Transverse colon (tissue), 4 donors: ENCODE data around the gene PEAK3. TPM values are rescaled to one million over a fixed set of nuclear protein-coding genes. Genes with fewer than 3 reads are reported as not detected.

Experiments
- DNase-seq: peaks from one replicate; pipeline ENCODE4 v3.0.0-alpha.2; 2019
- H3K27ac ChIP-seq, 4 donors: fragments of 200-600 bp; sonication (generic); 2 replicates each; pipeline ENCODE4 v1.5.1; 2016 to 2018; ENCODE audit warnings: inconsistent platforms in 4 of 4
- H3K27me3 ChIP-seq: fragments of 200-600 bp; sonication (generic); 2 replicates; pipeline ENCODE4 v1.5.1; 2017; ENCODE audit warnings: inconsistent platforms
- H3K36me3 ChIP-seq, 4 donors: fragments of 200-600 bp; sonication (generic); 2 replicates each; pipeline ENCODE4 v1.5.1; 2017 to 2019; ENCODE audit warnings: inconsistent platforms in 4 of 4
- H3K4me1 ChIP-seq, 4 donors: fragments of 200-600 bp; sonication (generic); 2 replicates each; pipeline ENCODE4 v1.5.1; 2017 to 2020; ENCODE audit warnings: inconsistent platforms in 4 of 4
- H3K4me3 ChIP-seq, 4 donors: fragments of 200-600 bp; sonication (generic); 1 replicate in 1 of 4; 2 replicates in 3 of 4; pipeline versions ENCODE4 v1.5.1 to v1.6.1; 2017 to 2019; ENCODE audit warnings: inconsistent platforms in 4 of 4
- H3K9me3 ChIP-seq, 2 donors: fragments of 200-600 bp; sonication (generic); 2 replicates each; pipeline ENCODE4 v1.5.1; 2017 to 2019; ENCODE audit warnings: inconsistent platforms in 2 of 2
- CTCF ChIP-seq, 5 experiments: fragments of 200-600 bp in 3 of 5; fragments of 450-650 bp in 2 of 5; sonication (generic) in 3 of 5; IDR thresholded peaks; 1 replicate in 2 of 5; 2 replicates in 3 of 5; pipeline ENCODE4 v1.5.1; 2016 to 2017; ENCODE audit warnings: antibody characterized with exemption in 5 of 5, inconsistent platforms in 3 of 5, mild to moderate bottlenecking in 2 of 5, moderate library complexity in 1 of 5
- EP300 ChIP-seq: sonication (generic); formaldehyde crosslinking; IDR thresholded peaks from one replicate; pipeline ENCODE4 v1.6.1; 2017; ENCODE audit warnings: antibody characterized with exemption, low read depth
- POLR2A ChIP-seq: fragments of 450-650 bp; IDR thresholded peaks from one replicate; pipeline ENCODE4 v1.6.1; 2016; ENCODE audit warnings: antibody characterized with exemption, mild to moderate bottlenecking, moderate library complexity
- POLR2AphosphoS5 ChIP-seq, 3 donors: sonication (generic); formaldehyde crosslinking; IDR thresholded peaks; one replicate each; pipeline ENCODE4 v1.6.1; 2016; ENCODE audit warnings: antibody characterized with exemption in 3 of 3
- WGBS, 2 donors: methylation state at CpG; one replicate each; pipeline ENCODE4 v1.1.5; 2018; ENCODE audit warnings: low coverage in 1 of 2; 5-methylcytosine and 5-hydroxymethylcytosine counted together
- in situ Hi-C, 4 donors: fragments of 200-750 bp; cut with MboI; loops; one replicate each; pipeline versions ENCODE4 v1.15.0 to v1.15.1; 2017; ENCODE audit warnings: low sequenced_read_pairs in 3 of 4, low pct_ligation_motif_present in 1 of 4, low pct_unique_long_range_greater_than_20kb in 1 of 4
- intact Hi-C: fragments of 100-400 bp; cut with DNase I; formaldehyde crosslinking; loops from one replicate; pipeline ENCODE4 v1.15.1; 2023; ENCODE audit warnings: low total_unique reads
- total RNA-seq, 4 donors: library from RNA; depleted of rRNA; stranded (reverse); fragments of >200 nt; gene quantifications; one replicate each; pipeline ENCODE4 v1.1.0, GENCODE V29; 2016

The PEAK3 gene
- total RNA-seq, 4 donors from 2014 or later, result 0.27 to 1.1 (median 1.1) TPM; not detected in 1

- Histone ChIP-seq H3K4me1 (peaks cover 18 to 30% (median 27%) of the 10 kb centered on the region in 4 donors), H3K9me3 (no peaks in the 10 kb centered on the region), H3K4me3 (no peak overlapping the region), H3K27ac (no peak overlapping the region), H3K36me3 (peaks cover 0 to 3% (median 0%) of the 10 kb centered on the region in 4 donors), H3K27me3 (no peaks in the 10 kb centered on the region)
- intact Hi-C loops (loop anchor here (10.0 kb wide), 1 partner anchor 171 kb away; the partner anchor contains the start of gene AP3D1), in situ Hi-C loops (no loop called here)
- no peak for DNase-seq
- WGBS, 2 donors, result 78% methylated on average over 22 of the region's 29 CpGs; no CpG with 5 or more reads in 1 of the 2 donors
- TF ChIP-seq CTCF (IDR thresholded peaks at IDR 0.05) (no peak), POLR2AphosphoS5 (IDR thresholded peaks at IDR 0.05) (no peak), EP300 (no peak), POLR2A (no peak)
These were observed 43.5 kb upstream of the PEAK3 start for GRCh38 chr19:2325281-2326046.

- no peak for TF ChIP-seq POLR2AphosphoS5 (IDR thresholded peaks at IDR 0.05)
- no peak for TF ChIP-seq EP300
- no peak for TF ChIP-seq POLR2A
- TF ChIP-seq CTCF (IDR thresholded peaks at IDR 0.05), result no peak
- intact Hi-C loops (loop anchor here (10.0 kb wide), 1 partner anchor 170 kb away; the partner anchor contains the start of gene AP3D1), in situ Hi-C loops (loop anchor here in 1 of 4 donors (25.0 kb wide), 1 partner anchor 288 kb away; no protein-coding TSS in a partner anchor)
- peaks cover 10 to 19% (median 17%) of the 10 kb centered on the region in 4 donors for H3K4me1 ChIP-seq
- H3K27ac ChIP-seq, result no peak overlapping the region
- no peaks in the 10 kb centered on the region for H3K27me3 ChIP-seq
- 88% methylated on average over 34 of the region's 34 CpGs; no CpG with 5 or more reads in 1 of the 2 donors for WGBS, 2 donors
- no peak for DNase-seq
- H3K9me3 ChIP-seq, result no peaks in the 10 kb centered on the region
- no peak overlapping the region for H3K4me3 ChIP-seq
- peaks cover 0 to 3% (median 0%) of the 10 kb centered on the region in 4 donors for H3K36me3 ChIP-seq
These were observed 42.4 kb upstream of the PEAK3 start for GRCh38 chr19:2324220-2324948.

GRCh38 chr19:2323707-2324106 is 41.7 kb upstream of the PEAK3 start:
- intact Hi-C loops, result loop anchor here (10.0 kb wide), 1 partner anchor 169 kb away; the partner anchor contains the start of gene AP3D1

More at GRCh38 chr19:2323707-2324106, 41.7 kb upstream of the PEAK3 start:
- Histone ChIP-seq H3K4me1 (peaks cover 10 to 15% (median 13%) of the 10 kb centered on the region in 4 donors), H3K27me3 (no peaks in the 10 kb centered on the region), H3K4me3 (no peak overlapping the region), H3K36me3 (peaks cover 0 to 3% (median 0%) of the 10 kb centered on the region in 4 donors), H3K27ac (no peak overlapping the region), H3K9me3 (no peaks in the 10 kb centered on the region)
- in situ Hi-C loops, result loop anchor here in 1 of 4 donors (25.0 kb wide), 1 partner anchor 289 kb away; no protein-coding TSS in a partner anchor
- DNase-seq, result no peak
- WGBS, 2 donors, result 90 to 93% methylated on average over 6 to 17 of the region's 19 CpGs
- TF ChIP-seq CTCF (IDR thresholded peaks at IDR 0.05) (no peak), POLR2A (no peak), EP300 (no peak), POLR2AphosphoS5 (IDR thresholded peaks at IDR 0.05) (no peak)
